Middle frontal gyrus (tissue), 1 donor: Measurements from ENCODE around the gene TBCB.
"Not testable (repeated sequence)": the region's sequence is repeated elsewhere in the genome, so short reads cannot be mapped to it uniquely, and the experiment has no call there.

ENCODE experiments used
- DNase-seq: peaks from one replicate; pipeline ENCODE4 v3.0.0-alpha.2; 2015; ENCODE audit warnings: low spot score; ENCODE audit errors: extremely low spot score

TBCB gene

DNA sequence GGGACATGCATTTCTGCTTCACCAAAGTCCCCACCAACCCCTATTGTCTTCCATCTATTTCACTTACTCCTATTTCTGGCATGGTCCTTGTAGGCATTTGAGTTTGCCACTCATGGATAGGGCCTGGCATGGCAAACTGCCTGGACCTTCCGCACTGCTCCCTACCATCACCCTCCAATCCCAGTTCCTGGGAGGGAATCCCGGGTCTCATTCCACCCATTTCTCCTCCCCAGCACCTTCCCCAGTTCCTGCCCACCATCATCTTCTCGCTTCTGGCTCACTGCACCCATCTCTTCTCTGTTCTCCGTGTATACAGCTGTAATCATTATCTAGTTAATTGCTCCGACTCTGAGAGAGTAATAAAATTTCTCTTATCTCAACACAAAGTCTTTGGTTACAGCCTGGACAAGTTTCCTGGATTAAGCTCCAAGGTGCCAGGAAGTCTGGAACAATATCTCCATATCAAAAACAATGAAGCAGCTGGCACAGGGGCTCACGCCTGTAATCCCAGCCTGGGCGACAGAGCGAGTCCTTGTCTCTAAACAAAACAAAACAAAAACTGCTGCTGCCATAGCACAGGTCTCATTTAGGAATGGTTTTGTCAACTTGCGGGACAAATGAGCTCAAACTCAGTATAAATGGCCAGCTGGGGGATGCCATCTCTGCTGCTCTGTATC lies 54.0 kb downstream of the TBCB start:
- DNase-seq, result no peak

DNA sequence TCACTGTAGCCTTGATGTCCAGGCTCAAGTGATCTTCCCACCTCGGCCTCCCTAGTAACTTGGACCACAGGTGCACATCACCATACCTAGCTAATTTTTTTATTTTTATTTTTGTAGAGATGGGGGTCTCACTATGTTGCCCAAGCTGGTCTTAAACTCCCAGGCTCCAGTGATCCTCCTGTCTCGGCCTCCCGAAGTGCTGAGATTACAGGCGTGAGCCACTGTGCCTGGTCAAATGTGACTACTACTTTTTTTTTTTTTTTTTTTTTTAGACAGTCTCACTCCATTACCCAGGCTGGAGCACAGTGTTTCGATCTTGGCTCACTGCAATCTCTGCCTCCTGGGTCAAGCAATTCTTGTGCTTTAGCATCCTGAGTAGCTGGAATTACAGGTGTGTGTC lies 57.6 kb downstream of the TBCB start:
- no peak for DNase-seq

DNA sequence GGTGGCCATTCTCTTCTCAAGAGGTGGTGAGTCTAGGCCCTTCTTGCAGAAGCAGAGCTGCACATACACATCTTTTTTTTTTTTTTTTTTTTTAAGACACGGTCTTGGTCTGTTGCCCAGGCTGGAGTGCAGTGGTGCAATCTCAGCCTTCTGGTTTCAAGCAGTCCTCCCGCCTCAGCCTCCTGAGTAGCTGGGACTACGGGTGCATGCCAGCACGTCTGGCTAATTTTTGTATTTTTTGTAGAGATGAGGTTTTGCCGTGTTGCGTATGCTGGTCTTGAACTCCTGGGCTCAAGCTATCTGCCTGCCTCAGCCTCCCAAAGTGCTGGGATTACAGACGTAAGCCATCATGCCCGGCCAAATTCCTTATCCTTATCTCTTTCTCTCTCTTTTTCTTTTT lies 58.6 kb downstream of the TBCB start:
- DNase-seq, result not testable (repeated sequence)
